ENCODE data around the gene DDX41.

GRCh38 chr5:177493795-177494345 is 22.9 kb downstream of the DDX41 start:
- TF ChIP-seq CTCF (IDR thresholded peaks at IDR 0.05) (no peak), POLR2A (IDR thresholded peaks at IDR 0.05) (no peak)

All from ovary (tissue), 3 donors.